Skeletal muscle satellite cell (primary cell): ENCODE results near the gene MUC3A.

Experiments used
- H3K27me3 ChIP-seq: 2 replicates; pipeline ENCODE4 v1.7.0; 2013; ENCODE audit warnings: low read length; ENCODE audit not compliant: control insufficient read depth, insufficient read depth
- H3K36me3 ChIP-seq: 2 replicates; pipeline ENCODE4 v1.7.0; 2013; ENCODE audit warnings: mild to moderate bottlenecking, control low read depth, low read length; ENCODE audit not compliant: insufficient read depth
- H3K4me1 ChIP-seq: 2 replicates; pipeline ENCODE4 v1.7.0; 2013; ENCODE audit warnings: low read length; ENCODE audit not compliant: control insufficient read depth, insufficient read depth
- H3K4me2 ChIP-seq: 2 replicates; pipeline ENCODE4 v1.7.0; 2013; ENCODE audit warnings: mild to moderate bottlenecking, low read length
- H3K4me3 ChIP-seq: 2 replicates; pipeline ENCODE4 v1.7.0; 2013; ENCODE audit warnings: low read length
- H3K9ac ChIP-seq: 2 replicates; pipeline ENCODE4 v1.7.0; 2013; ENCODE audit warnings: mild to moderate bottlenecking, low read depth, low read length, moderate library complexity
- H3K9me3 ChIP-seq: replicated peaks from 2 replicates; pipeline ENCODE4 v1.7.0; 2013; ENCODE audit warnings: mild to moderate bottlenecking, control low read depth, low read length

The MUC3A gene

GRCh38 chr7:100965723-100966541 is 16.6 kb downstream of the MUC3A start:
- Histone ChIP-seq H3K4me1 (no peaks in the 10 kb centered on the region), H3K4me3 (no peak overlapping the region), H3K4me2 (peak overlapping the region; percentile 37), H3K27me3 (peaks cover 69% of the 10 kb centered on the region), H3K9me3 (no peaks in the 10 kb centered on the region), H3K36me3 (no peaks in the 10 kb centered on the region), H3K9ac (no peak overlapping the region)

- no peak overlapping the region for H3K4me3 ChIP-seq
- no peaks in the 10 kb centered on the region for H3K4me1 ChIP-seq
- no peak overlapping the region for H3K4me2 ChIP-seq
- no peaks in the 10 kb centered on the region for H3K36me3 ChIP-seq
- H3K27me3 ChIP-seq, result peaks cover 69% of the 10 kb centered on the region
- H3K9ac ChIP-seq, result no peak overlapping the region
- no peaks in the 10 kb centered on the region for H3K9me3 ChIP-seq
Observed at GRCh38 chr7:100966542-100967291, 17.4 kb downstream of the MUC3A start.

- no peaks in the 10 kb centered on the region for H3K36me3 ChIP-seq
- H3K4me3 ChIP-seq, result no peak overlapping the region
- H3K9me3 ChIP-seq, result no peaks in the 10 kb centered on the region
- peaks cover 76% of the 10 kb centered on the region for H3K27me3 ChIP-seq
- no peaks in the 10 kb centered on the region for H3K4me1 ChIP-seq
- H3K9ac ChIP-seq, result no peak overlapping the region
- H3K4me2 ChIP-seq, result no peak overlapping the region
Observed at GRCh38 chr7:100967292-100967863, 18.0 kb downstream of the MUC3A start.

- no peaks in the 10 kb centered on the region for H3K9me3 ChIP-seq
- no peaks in the 10 kb centered on the region for H3K36me3 ChIP-seq
- peaks cover 79% of the 10 kb centered on the region for H3K27me3 ChIP-seq
- H3K4me1 ChIP-seq, result no peaks in the 10 kb centered on the region
- no peak overlapping the region for H3K4me2 ChIP-seq
- no peak overlapping the region for H3K4me3 ChIP-seq
- H3K9ac ChIP-seq, result no peak overlapping the region
Observed at GRCh38 chr7:100968031-100968430, 18.7 kb downstream of the MUC3A start.

GRCh38 chr7:100968650-100969049 is 19.3 kb downstream of the MUC3A start:
- H3K4me1 ChIP-seq, result no peaks in the 10 kb centered on the region
- no peaks in the 10 kb centered on the region for H3K9me3 ChIP-seq
- peaks cover 75% of the 10 kb centered on the region for H3K27me3 ChIP-seq
- H3K36me3 ChIP-seq, result no peaks in the 10 kb centered on the region
- H3K4me3 ChIP-seq, result no peak overlapping the region
- no peak overlapping the region for H3K4me2 ChIP-seq
- H3K9ac ChIP-seq, result no peak overlapping the region

- no peak within 1 kb of the TSS for H3K9ac ChIP-seq
- peaks cover 72% of the 10 kb centered on the region for H3K27me3 ChIP-seq
- H3K4me3 ChIP-seq, result no peak within 1 kb of the TSS
- no peak within 1 kb of the TSS for H3K4me2 ChIP-seq
- H3K9me3 ChIP-seq, result no peaks in the 10 kb centered on the region
- no peaks in the 10 kb centered on the region for H3K4me1 ChIP-seq
- H3K36me3 ChIP-seq, result no peaks in the 10 kb centered on the region
Observed at GRCh38 chr7:100969066-100969615, 19.8 kb downstream of the MUC3A start, which contains the start of gene MUC12. Gene MUC12 (plus strand): TSS chr7:100969565. CDS start chr7:100969623, 58 bp downstream.

- no peak overlapping the region for H3K4me2 ChIP-seq
- H3K9me3 ChIP-seq, result no peaks in the 10 kb centered on the region
- H3K9ac ChIP-seq, result no peak overlapping the region
- peaks cover 53% of the 10 kb centered on the region for H3K27me3 ChIP-seq
- H3K4me1 ChIP-seq, result no peaks in the 10 kb centered on the region
- H3K4me3 ChIP-seq, result no peak overlapping the region
- H3K36me3 ChIP-seq, result no peaks in the 10 kb centered on the region
Observed at GRCh38 chr7:100971111-100972001, 22.0 kb downstream of the MUC3A start.

- H3K4me3 ChIP-seq, result no peak overlapping the region
- no peaks in the 10 kb centered on the region for H3K4me1 ChIP-seq
- H3K36me3 ChIP-seq, result no peaks in the 10 kb centered on the region
- no peak overlapping the region for H3K4me2 ChIP-seq
- no peak overlapping the region for H3K9ac ChIP-seq
- no peaks in the 10 kb centered on the region for H3K9me3 ChIP-seq
- H3K27me3 ChIP-seq, result peaks cover 47% of the 10 kb centered on the region
Observed at GRCh38 chr7:100972002-100972347, 22.6 kb downstream of the MUC3A start.

GRCh38 chr7:100974021-100974420 is 24.7 kb downstream of the MUC3A start:
- Histone ChIP-seq H3K4me1 (no peaks in the 10 kb centered on the region), H3K36me3 (no peaks in the 10 kb centered on the region), H3K4me3 (no peak overlapping the region), H3K4me2 (no peak overlapping the region), H3K9ac (no peak overlapping the region), H3K27me3 (peaks cover 36% of the 10 kb centered on the region), H3K9me3 (no peaks in the 10 kb centered on the region)

- Histone ChIP-seq H3K4me1 (no peaks in the 10 kb centered on the region), H3K4me3 (no peak overlapping the region), H3K4me2 (no peak overlapping the region), H3K27me3 (peaks cover 26% of the 10 kb centered on the region), H3K36me3 (no peaks in the 10 kb centered on the region), H3K9ac (no peak overlapping the region), H3K9me3 (no peaks in the 10 kb centered on the region)
Observed at GRCh38 chr7:100975371-100975821, 26.1 kb downstream of the MUC3A start.
